Hair follicle dermal papilla cell (primary cell): ENCODE results near the gene TMEM220. TPM values are rescaled to one million over a fixed set of nuclear protein-coding genes. Genes with fewer than 3 reads are reported as not detected.

Source experiments
- total RNA-seq: library from RNA; depleted of rRNA; stranded (reverse); fragments of >200 nt; gene quantifications from 2 replicates; pipeline ENCODE4 v1.2.3, GENCODE V29; 2012

Gene TMEM220
- total RNA-seq = 5.2 and 5.4 TPM in 2 replicates

DNA sequence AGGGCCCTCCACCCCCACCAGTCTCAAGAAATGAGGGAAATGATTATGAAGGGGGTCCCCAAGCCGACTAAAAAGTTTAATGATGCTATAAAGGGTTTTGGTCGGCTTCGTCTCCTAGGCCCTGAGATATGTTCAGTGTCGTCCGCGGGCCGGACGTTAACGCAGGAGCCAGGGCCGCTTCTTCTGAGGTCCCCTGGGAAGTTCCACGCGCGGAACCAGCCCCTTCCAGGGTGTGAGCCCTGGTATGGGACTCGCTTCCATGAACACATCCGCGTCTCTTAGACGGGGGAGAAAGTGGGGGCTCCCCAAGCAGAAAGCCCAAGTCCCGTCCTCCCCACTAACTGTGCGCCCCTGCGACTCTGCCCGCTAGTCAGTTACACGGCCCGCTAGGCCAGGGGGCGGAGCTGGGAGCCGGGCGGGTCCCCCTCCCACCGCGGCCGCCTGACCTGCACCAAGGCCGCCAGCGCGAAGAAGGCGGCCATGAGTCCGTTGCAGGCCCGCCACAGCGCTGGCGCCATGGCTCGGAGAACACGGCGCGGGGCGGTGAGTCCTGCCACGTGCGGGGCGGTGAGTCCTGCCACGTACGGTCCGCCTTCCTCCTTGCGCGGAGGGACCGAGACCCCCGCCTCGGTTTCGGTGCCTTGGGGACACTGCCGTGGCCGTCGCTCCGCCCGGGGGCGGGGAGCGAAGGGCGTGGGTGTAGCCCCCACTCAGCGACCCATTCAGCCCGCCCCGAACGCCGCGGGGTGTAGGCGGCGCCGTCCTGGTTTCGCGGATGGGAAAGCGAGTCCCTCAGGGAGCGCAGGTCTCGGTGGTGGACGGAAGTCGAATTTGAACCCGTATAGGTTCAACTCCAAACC is at the start of gene TMEM220:
Gene TMEM220, minus strand, starts transcription at position 690 of the 860 bp plus-strand sequence. Its CDS starts 172 bp downstream, at position 518.

DNA sequence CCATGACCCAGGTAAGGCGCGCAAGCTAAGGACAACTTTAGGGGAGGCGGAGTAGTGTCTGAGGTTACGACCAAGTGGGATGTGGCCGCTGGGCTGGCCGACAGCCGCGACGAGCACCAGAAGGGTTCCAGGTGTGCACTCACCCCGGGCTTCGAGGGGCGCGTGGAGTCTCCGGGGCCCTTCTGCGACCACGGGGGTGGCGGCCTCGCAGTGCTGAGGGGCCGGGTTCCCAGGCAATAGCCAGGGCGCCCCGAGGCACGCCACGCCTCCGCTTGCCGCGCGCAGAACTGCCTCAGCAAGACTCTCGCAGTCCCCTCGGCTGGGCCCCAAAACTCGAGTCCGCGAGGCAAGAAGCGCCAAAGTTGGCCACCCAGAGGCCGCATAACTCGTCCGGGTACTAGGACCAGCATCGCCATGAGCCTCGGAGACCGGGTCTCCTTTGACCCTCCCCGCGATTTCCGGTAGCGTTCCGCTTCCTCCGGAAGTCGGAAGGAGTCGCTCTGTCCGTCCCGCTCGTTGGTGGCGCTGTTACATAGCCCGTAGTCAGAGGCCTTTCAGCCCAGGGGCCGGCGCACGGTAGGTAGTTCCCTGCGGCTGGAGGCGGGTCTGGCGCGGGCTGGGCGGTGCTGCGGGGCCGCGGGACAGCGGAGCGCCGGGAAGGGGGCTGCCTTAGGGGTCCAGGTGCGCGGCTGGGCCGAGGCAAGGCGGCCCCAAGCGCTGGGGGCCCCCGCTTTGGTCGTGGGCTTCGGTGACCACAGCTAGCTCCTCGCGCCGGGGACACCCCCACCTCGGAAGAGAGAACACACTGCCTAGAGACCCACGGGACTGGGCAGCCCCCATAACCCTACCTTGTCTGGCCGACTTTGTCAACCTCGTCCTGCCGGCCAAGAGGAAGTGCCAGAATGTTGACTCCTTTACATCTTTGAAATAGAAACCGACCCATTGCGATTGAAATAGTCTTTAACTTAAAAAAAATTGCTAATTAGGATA is 32.4 kb downstream of the TMEM220 start, which contains the start of the genes ADPRM and SCO1:
Gene ADPRM, plus strand, starts transcription at position 503 of the 990 bp plus-strand sequence. CDS start 7,333 bp downstream, outside the sequence.
Gene SCO1, minus strand, starts transcription at position 442 of the 990 bp plus-strand sequence. Its CDS starts 26 bp downstream, at position 416.

Other genes with a start within 250 kb of the TMEM220 start
- gene MYH1, start 211.5 kb downstream of the TMEM220 start, total RNA-seq = not detected in 2 replicates
- gene MYH2, start 180.4 kb downstream of the TMEM220 start, total RNA-seq = not detected in 2 replicates
- 0.12 and 4.9 TPM in 2 replicates for gene MYH3, start 72.7 kb downstream of the TMEM220 start, total RNA-seq
- 15.8 and 20.1 TPM in 2 replicates for gene SCO1, start 32.5 kb downstream of the TMEM220 start, total RNA-seq
- 12.5 and 12.7 TPM in 2 replicates for gene ADPRM, start 32.4 kb downstream of the TMEM220 start, total RNA-seq
- gene TMEM238L, start 74.1 kb upstream of the TMEM220 start, total RNA-seq = not detected in 2 replicates
- gene PIRT, start 108.1 kb upstream of the TMEM220 start, total RNA-seq = not detected in 2 replicates